HCEC 1CT (cell line): ENCODE data around the gene SYMPK.

Source experiments
- DNase-seq: peaks from one replicate; pipeline ENCODE4 v3.0.0-alpha.2; 2017

The SYMPK gene

GRCh38 chr19:45779231-45780145 is 83.5 kb downstream of the SYMPK start:
- DNase-seq = peak; percentile 52

DNA sequence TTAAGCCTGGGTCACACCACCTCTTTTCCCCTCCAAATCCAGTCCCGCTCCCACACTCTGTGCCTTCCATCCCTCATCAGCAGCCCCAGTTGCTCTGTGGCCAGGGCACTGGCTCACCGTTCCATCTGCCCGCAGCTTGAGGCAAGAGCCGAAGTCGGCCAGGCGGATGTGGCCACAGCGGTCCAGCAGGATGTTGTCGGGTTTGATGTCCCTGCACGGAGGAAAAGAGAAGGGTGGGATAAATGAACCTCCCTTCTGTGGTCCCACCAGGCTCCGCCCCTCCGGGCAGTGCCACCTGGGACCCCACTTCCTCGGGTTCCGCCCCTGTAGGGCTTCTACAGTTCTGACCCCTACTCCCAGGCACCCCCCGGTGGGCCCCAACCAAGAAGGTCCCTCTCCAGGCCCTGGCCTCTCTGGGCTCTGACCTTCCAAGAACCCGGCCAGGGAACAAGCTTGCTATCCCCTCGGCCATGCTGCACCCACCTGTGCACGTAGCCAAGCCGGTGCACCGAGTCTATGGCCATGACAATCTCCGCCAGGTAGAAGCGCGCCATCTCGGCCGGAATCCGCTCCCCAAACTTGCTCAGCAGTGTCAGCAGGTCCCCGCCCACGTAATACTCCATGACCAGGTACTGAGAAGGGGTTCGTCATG is 84.8 kb downstream of the SYMPK start:
- DNase-seq = no peak

GRCh38 chr19:45777395-45777961 is 85.5 kb downstream of the SYMPK start:
- no peak for DNase-seq

DNA sequence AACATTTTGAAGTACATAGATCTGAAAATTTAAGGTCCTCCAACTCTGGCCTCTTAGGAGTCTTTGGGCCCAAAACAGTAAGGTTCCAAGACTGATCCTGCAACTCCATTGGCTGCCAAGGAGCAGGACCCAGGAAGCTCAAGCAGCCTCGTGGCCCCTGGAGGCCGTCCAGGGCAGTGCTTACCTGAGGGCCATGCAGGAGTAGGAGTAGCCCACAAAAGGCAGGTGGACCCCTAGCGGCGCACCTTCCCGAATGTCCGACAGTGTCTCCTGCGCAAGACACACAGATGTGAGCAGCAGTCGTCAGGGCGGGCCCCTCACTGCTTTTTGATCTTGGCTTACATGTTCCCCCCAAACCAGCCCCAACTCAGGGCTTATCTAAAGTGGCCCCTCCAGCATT is 88.2 kb downstream of the SYMPK start:
- DNase-seq = no peak

- DNase-seq = no peak
These were observed 89.6 kb downstream of the SYMPK start for GRCh38 chr19:45773384-45773783.

GRCh38 chr19:45772912-45773311 is 90.0 kb downstream of the SYMPK start:
- DNase-seq = no peak

- no peak for DNase-seq
These were observed 90.7 kb downstream of the SYMPK start for GRCh38 chr19:45772130-45772840.

DNA sequence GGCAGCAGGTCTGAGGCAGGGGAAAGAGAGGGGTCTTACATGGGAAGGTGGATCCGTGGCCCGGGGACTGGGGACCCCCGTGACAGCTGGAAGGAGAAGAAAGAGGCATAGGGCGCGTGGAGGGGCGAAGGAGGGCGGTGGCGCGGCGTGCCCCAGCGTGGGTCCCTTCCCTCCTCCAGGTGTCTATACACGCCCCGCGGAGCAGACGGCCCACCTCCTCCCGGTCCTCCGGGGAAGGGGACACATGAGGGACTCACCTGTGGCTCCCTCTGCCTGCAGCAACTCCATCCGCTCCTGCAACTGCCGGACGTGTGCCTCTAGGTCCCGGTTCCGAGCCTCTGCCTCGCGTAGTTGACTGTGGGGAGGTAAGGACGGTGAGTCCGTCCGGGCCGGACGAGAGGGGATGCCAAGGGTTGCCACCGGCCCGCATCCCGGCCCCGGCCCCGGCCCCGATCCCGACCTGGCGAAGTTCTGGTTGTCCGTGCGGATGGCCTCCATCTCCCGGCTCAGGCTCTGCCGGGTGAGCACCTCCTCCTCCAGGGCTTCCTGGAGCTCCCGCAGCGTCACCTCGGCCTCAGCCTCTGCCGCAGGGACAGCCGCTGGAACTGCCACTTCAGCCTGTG is 91.5 kb downstream of the SYMPK start:
- DNase-seq = no peak

GRCh38 chr19:45770192-45771101 is 92.5 kb downstream of the SYMPK start:
- DNase-seq = peak; percentile 89

DNA sequence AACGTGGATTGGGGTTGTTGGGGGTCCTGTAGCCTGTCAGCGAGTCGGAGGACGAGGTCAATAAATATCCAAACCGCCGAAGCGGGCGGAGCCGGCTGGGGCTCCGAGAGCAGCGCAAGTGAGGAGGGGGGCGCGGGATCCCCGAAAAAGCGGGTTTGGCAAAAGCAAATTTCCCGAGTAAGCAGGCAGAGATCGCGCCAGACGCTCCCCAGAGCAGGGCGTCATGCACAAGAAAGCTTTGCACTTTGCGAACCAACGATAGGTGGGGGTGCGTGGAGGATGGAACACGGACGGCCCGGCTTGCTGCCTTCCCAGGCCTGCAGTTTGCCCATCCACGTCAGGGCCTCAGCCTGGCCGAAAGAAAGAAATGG is 93.1 kb downstream of the SYMPK start:
- DNase-seq = peak; percentile 31

GRCh38 chr19:45768984-45769782 is 93.8 kb downstream of the SYMPK start, which contains the start of gene SIX5:
Gene SIX5, minus strand, starts transcription at chr19:45769252. Its CDS starts 408 bp downstream, at chr19:45768844.
- peak; percentile 96 for DNase-seq

DNA sequence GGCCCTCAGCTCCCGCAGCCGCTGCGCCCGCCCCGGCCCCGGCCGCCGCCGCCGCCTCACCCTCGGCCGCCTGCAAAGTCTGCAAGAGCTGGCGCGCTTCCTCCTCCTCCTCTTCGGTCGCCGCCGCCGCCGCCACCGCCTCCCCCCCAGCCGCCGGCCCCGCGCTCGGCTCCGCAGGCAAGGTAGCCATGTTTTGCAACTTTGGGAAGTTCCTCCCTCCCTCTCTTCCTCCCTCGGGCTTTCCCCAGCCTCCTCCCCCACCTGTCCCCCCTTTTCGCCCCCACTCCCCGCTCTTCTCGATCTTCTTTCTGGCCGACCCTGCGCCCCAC is 94.3 kb downstream of the SYMPK start:
- DNase-seq = peak; percentile 55

DNA sequence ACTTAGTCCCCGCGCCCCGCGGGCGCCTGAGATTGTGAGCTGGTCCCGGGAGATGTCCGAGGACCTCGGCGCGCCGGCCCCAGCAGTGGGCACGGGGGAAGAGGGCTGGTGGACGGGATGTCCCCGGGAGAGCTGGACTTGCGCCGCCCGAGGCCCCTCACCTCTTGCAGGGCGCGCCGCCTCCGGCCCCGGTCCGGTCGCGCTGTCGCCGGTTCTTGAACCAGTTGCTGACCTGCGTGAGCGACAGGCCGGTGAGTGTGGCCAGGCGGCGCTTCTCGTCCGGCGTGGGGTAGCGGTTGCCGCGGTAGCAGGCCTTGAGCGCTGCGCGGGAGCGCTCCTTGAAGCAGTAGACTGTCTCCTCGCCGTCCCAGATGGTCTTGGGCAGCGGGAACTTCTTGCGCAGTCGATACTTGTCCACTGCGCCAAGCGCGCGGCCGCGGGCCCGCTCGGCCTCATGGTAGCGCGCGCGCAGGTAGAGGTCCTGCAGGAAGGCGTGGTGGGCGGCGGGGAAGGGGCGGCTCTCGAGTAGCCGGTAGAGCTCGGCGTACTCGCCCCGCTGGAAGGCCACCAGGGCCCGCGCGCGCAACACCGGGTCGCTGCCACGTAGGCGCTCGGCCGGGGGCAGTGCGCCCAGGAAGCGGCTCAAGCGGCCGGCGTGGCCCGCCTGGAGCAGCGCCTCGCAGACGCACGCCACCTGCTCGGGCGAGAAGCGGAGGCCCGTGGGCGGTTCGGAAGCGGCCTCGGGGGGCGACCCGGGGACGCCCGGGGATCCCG is 94.9 kb downstream of the SYMPK start:
- DNase-seq = peak; percentile 61

- peak; percentile 86 for DNase-seq
These were observed 95.5 kb downstream of the SYMPK start for GRCh38 chr19:45767410-45767880.

- DNase-seq = peak; percentile 31
These were observed 96.0 kb downstream of the SYMPK start for GRCh38 chr19:45766869-45767346.

DNA sequence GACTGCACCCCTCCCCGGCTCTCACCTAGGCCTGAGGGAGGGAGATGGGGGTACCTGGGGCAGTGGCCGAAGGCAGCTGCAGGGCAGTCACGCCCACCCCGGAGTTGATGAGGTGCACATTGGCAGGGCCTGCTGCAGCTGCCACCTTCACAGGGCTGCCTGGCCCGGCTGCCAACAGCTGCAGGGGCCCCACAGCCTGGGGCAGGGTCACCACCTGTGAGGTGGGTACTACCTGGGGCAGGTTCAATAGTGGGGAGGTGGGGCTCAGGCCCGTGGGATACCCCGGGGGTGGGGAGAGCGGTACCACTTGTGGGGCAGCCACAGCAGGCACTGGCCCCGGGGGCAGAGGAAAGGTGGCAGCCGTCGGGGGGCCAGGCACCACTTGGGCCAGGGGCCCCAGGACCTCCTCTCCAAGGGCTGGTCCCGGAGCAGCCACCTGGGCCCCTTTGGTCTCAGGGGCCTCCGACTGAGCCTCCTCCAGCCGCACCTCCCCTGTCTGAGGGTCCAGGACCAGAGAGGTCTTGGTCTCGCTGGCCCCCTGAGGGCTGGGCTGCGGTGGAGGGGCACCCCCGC is 96.6 kb downstream of the SYMPK start:
- DNase-seq = no peak

DNA sequence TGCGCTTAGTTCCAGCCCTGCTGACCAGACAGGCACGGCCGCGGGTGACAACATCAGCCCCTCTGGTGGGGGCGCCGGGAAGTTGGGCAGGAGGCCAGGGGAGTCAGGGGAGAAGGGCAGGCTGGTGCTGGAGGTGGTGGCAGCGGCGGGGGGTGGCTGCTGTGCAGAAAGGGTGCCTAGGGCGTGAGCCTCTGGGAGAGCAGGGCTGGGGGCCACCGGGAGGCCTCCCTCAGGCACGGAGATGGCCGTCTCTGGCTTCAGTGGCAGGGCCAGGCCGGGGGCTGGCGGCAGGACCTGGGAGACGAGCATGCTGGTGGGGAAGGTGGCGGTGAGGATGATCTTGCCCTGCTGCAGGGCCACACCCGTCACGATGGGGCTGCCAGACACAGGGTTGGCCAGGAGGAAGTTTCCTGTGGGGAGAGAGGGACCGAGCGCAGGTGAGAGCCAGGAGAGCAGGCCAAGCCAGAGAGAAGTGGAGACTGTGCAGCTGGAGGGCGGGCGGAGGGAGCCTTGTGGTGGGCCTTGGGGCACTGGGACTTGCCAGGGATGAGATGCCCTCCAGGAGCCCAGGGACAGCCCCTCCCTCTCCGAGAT is 97.1 kb downstream of the SYMPK start:
- DNase-seq = no peak
